C4-2B (cell line): Measurements from ENCODE around the gene STX12.

Source experiments
- CTCF ChIP-seq: fragments of 450-650 bp; conservative IDR thresholded peaks from 2 replicates; pipeline ENCODE4 v1.5.1; 2017; ENCODE audit warnings: mild to moderate bottlenecking
- ZFX ChIP-seq: fragments of 450-650 bp; IDR thresholded peaks from 2 replicates; pipeline ENCODE4 v1.6.1; 2017

GRCh38 chr1:27725374-27726172 is 47.4 kb upstream of the STX12 start, which contains the start of gene FAM76A:
- TF ChIP-seq CTCF = peak; percentile 83
- TF ChIP-seq ZFX = no peak
